HT1080 (cell line): ENCODE measurements around the gene ARAP2. TPM values are rescaled to one million over a fixed set of nuclear protein-coding genes. Genes with fewer than 3 reads are reported as not detected.

Experiments
- DNase-seq: peaks from one replicate; pipeline ENCODE4 v3.0.0-alpha.2; 2015; ENCODE audit warnings: low read depth
- total RNA-seq: library from RNA; depleted of rRNA; stranded (reverse); fragments of >200 nt; shearing (Covaris generic); gene quantifications from 2 replicates; pipeline ENCODE4 v1.2.3, GENCODE V29; 2014

The ARAP2 gene
- total RNA-seq, 1 experiment from 2014 or later, result 2.2 TPM

DNA sequence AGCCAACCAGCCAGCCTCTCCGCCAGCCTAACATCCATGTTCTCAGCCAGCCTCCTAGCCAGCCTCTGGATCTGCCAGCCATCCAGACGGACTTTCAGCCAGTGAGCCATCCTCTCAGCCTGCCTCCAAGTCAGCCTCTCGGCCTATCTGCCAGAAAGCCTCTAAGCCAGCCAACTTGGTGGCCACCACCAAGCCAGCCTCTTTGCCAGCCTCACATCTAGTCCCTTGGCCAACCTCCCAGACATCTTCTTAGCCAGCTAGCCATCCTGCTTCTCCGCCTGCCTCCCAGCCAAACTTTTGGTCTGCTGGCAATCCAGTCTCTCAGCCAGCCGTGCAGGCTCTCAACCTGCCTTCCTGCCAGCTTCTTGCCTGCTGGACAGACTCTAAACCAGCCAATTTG lies 16.4 kb upstream of the ARAP2 start:
- DNase-seq, result no peak

DNA sequence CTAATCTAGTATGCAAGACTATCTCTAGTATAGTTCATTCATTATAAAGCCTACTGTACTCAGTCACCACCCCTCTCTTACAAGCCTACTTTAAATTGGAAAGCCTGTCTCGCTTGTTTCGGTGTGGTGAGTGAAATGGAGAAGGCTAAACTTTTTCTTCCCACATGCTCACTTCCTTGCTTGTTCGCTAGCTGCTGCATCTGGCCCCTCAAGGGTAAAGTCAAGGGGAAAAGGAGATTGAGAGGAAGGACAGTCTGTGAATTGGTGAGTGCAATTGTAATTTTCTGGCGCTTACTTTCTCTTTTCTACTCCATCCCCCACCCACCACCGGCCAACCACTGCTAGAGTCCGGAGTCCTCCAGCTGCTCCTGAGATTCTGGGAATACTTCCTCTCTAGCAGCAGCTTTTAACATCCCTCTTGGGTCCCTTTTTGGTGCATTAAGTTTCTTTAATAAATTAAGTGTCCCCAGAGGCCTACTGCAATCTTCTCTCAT lies 12.1 kb upstream of the ARAP2 start:
- no peak for DNase-seq

DNA sequence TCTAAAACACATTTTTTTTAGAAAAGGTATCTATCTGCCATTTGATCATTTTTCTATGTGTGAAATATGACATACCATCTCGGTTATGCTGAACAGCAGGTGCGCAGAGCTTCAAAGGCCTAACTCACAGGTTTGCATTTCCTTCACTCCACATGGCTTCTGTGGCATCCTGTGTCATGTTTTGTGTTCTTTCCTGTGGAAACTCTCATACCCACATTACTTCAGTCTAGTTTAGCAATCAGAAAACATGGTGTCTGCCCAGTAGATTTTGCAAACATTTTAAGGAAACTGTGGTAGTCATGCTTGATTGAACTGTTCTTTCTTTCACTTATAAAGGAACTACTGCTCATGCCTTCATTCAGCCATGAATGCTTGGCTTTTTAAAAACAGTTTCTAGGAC lies 11.3 kb upstream of the ARAP2 start:
- no peak for DNase-seq

DNA sequence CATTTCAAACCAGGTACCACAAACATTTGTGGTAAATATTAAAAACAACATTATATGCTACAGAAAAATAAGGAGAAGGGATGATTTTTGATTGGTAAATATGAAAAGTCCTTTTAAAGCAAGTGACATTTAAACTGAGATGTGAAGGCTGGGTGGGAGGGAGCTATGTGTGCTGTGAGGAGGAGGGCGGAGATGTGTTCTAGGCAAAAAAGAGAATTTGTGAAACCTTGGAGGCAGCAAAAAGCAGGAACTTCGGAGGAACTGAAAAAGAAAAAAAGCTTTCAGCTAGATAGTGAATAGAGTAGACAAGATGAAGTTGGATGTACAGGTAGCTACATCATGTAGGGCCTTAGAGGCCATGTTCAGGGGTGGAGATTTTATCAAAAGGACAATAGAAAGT lies 10.1 kb upstream of the ARAP2 start:
- DNase-seq, result no peak

DNA sequence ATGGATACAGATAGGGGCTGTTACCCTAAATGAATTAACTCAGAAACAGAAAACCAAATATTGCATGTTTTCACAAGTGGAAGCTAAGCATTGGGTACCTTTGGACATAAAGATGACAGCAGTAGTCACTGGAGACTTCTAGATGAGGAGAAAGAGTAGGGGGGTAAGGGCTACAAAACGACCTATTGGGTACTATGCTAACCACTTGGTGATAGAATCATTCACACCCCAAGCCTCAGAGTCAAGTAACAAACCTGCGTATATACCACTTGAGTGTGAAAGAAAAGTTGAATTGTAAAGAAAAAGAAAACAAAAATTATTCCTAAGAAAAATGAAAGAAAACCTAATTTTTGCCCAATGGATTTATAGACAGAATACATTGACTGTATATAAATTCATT lies 7.7 kb upstream of the ARAP2 start:
- DNase-seq, result no peak

DNA sequence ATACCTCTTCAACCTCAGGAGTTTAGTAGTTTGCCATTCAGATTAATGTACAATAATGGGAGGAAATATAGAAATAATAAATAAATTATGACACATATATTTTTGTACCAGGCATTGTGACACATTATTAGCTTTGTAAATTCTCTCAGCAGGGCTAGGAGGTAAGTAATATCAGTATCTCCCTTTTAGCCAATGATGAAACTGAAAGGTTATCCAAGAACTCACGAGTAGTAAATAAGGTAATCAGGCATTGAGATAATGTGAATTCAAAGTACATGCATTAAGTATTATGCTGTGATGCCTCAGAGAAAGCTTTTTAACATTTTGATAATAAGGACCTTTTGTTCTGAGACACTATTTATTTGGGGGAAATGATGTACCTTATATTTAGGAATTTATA lies 5.3 kb upstream of the ARAP2 start:
- no peak for DNase-seq

DNA sequence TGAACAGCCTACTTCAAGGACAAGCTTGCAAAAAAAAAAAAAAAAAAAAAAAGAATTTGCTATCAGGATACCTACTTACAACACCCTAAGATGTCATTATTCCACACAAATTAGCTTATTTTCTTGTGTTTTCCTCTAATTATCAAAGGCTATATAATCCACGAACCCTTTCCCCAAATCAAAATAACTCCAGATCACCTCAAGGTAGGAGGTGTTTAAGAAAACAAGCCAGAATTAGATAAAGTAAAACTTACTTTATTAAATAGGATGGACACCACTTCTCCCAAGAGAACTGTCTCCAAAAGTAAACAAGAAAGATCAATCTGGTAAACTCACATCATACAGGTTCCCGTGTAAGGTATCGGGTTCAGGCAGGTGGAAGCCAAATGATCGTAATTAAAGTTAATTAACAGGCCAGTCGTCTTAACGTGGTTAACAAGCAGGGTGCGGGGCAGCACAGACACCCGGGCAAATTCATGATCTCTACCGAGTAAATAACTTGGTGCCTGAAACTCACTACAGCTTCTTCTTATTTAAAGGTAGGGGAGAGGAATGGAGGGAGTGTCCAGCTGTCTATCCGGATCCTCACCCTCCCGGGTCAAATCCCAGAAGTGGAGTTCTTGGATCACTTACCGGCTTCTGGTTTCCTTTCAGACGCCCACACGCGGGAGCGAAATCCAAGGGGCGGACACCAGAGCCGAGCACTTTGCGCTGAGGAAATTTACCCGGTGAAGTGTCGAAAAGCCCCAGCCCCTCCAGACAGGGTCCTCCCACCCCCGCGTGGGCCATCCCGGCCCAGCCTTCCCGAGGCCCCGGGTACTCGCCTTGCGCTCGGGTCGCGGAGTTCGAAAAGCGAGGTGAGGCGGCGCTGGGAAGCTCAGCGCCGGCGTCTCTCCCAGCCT lies 708 bp downstream of the ARAP2 start:
- peak; percentile 18 for DNase-seq

DNA sequence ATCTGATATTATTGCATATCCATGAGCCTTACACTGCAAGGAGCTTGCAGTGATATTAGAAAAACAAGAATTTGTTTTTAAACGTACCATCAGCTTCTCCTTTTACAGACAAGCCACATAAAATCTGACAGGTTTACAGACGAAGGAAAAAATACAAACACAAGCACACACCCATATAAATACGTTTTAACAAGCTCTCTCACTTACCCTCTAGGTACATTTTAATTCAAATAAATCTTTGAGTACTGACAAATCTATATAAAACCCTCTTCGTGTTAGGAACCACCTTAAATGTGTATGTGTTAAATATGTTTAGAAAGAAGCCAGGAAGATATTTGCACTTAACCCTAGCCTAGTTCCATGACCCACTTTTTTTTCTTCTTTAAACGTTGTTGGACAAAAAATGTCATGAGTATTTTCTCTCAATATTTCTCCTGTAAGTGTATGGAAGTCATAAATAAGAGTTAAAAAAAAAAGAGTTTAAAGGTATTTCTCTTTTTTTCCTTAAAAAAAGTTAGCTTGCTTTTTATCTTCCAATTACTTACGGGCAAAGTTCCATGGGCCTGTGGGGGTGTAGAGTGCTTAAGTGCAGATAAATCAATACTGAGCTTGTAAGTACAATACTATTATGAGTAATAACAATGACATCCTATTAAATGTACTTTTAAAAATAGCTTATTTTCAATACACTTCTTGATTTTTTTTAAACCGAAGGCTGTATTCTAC lies 1.5 kb downstream of the ARAP2 start:
- no peak for DNase-seq

DNA sequence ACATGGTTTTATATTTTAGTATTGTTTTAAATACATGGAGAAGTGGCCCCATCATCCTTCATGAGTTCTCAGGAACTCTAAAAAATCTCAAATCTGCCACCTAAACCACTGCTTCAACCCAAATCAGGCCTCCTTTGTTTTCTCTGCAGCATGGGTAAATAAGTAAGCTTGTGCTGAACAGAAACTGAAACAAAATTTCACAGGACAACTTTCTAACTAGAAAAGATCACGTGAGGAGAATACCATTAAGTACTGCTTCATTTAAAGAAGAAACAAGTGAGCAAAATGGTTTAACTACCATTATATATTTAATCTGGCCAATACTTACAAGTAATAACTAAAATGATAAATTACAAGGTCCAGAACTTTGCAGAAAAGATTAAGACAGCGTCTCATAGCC lies 2.5 kb downstream of the ARAP2 start:
- DNase-seq, result no peak

DNA sequence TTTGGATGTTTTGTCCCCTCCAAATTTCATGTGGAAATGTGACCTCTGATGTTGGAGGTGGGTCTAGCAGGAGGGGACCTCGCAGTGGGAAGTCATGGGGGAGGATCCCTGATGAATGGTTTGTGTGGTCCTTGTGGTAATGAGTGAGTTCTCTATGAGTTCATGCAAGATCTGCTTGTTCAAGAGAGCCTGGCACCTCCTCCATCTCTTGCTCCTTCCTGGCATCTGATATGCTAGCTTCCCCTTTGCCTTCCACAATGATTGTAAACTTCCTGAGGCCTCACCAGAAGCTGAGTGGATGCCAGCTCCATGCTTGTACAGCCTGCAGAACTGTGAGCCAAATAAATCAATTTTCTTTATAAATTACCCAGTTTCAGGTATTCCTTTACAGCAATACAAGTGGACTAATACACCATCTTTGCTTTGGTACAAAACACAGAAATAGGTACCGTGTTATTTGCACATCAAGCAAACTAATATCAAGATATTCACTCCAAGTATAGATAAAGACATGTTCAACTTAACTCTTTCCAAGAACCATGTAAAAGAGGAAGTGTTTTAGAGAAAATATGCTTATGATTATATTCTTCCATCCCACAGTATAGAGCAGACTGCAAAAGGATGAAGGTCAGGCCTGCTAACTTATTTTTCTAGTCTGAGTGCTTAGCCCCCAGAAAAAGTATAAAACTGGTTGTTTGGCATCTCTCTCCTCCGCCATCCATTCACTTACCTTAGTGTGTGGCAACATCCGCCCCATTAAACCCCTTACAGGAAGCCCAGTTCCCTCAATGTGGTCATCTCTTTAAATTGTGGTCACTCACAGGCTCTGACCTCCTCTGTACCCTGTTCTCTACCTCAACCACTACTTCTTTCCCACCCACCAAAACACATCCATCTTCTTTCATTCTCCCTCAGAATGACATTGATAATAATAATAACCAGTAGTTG lies 6.7 kb downstream of the ARAP2 start:
- DNase-seq, result no peak

DNA sequence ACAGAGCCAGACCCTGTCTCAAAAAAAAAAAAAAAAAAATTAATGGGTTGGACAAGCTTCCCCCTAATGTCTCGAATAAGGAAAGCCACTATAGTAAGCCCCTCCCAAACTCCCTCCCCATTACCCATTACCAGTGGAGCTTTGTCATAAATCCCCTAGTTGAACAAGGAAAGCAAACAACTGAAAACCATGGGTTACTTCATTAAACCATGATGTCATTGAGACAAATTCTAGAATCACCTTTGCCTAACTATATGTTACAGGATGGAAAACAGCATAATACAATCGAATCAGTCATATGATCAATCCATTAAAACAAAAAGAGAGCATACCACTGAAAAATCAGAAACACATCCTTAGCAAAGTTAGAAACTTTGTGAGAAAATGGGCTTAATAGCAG lies 8.2 kb downstream of the ARAP2 start:
- no peak for DNase-seq

DNA sequence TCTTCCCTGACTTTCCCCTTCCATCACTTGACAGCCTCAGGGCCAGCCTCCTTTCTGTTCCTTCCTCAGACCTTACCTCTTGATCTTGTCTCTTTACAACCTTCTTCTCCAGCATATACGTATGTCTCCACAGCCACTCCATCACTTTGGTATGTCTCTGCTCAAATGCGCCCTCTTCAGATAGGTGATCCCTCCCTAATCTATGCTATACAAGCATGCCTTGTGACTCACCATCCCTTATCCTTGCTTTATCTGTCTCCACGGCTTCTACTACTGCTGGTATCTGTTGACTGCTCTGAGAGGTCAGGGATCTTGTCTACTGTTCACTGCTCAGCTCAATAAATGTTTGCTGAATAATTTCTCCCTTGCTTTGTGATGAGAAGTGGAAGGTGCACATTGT lies 9.0 kb downstream of the ARAP2 start:
- peak; percentile 73 for DNase-seq

DNA sequence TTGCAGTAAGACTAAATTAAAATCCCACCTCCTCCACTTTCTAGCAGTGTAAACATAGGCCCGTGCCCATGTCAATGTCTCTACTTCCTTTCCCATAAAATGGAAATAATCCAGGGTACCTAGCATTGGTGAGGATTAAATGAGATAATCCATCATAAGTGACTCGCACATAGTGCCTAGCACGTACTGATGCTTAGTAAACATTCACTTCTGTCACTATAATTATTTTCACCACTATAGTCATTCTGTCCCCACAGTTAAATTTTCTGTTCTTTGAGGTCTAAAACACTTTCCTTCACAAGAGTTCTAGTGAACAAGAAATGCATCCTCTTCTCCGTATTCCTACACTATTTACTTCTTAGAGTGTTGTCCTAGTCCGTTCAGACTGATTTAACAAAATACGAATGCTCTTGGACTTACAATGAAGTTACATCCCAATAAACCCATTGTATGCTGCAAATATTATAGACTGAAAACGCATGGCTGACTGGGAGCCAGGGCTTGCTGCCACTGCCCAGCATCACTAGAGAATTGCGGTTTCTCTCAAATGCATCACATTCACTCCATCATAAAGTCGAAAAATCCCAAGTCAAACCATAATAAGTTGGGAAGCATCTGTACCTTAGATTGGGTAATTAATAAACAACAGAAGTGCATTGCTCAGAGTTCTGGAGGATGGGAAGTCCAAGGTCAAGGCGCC lies 10.6 kb downstream of the ARAP2 start:
- DNase-seq, result no peak

DNA sequence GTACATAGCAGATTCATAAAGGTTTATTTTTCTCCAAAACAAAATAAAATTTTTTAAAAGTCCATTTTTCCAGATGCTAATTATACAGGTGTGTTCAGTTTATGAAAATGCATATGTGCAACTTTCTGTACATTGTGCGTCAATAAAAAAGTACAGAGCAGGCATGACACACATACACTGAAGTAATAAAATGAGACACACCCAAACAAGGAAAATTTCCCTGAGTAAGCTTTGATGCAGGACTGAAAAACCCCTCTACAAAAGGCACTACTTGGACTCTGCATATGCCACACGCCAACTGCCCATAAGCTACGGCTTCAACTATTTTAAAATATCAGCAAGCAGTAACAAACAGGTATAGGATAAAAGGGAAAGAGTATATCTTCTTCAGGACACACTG lies 13.8 kb downstream of the ARAP2 start:
- no peak for DNase-seq

DNA sequence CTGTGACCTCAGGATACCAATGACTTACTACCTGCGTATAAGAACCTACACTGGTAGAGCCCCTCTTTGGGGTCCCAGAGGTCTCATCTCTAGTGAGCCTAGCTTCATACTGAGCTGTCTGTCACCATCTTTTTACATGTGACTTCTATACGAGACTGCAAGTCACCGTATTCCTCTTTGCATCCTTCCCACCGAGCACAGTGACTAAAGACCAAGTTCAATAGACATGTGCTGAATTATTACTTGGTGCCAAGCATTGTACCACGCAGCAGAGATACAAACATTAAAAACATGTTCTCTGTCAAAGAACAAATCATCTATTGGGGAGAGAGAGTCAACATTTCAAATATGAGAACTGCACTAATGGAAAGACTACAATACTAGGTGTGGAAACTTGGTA lies 16.4 kb downstream of the ARAP2 start:
- no peak for DNase-seq

DNA sequence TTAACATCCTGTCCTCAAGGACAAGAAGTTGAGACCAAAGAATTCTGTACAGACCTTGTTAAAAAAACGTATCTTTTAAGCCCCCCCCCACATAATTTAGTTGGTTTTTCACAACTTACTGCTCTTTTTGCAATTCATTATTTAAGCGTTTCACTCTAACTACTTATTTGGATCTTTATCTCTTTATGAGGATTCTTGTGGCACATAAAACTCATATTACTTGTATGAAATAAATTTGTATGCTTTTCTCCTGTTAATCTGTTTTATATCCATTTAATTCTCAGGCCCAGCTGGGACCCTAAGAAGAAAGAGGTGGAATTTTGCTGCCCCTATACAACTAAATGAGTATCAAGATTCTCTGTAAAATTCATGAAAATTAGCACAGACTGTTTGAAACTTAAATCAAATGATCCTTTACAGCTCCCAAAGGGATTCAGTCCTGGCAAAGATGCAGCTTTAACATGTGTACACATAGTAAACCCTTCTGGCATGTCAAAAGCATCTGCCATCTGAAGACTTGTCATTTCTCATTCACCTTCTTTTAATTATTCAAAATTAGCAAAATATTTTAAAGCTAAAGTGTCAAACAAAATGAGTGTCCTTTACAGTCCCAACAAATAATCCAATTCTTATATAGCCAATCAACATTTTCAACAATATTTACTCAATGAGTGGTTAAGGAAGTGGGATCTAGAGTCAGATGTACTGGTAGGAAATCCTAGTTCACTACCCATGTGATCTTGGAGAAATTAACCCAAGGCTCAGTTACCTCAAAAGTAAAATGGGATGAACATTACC lies 17.7 kb downstream of the ARAP2 start:
- DNase-seq, result no peak

DNA sequence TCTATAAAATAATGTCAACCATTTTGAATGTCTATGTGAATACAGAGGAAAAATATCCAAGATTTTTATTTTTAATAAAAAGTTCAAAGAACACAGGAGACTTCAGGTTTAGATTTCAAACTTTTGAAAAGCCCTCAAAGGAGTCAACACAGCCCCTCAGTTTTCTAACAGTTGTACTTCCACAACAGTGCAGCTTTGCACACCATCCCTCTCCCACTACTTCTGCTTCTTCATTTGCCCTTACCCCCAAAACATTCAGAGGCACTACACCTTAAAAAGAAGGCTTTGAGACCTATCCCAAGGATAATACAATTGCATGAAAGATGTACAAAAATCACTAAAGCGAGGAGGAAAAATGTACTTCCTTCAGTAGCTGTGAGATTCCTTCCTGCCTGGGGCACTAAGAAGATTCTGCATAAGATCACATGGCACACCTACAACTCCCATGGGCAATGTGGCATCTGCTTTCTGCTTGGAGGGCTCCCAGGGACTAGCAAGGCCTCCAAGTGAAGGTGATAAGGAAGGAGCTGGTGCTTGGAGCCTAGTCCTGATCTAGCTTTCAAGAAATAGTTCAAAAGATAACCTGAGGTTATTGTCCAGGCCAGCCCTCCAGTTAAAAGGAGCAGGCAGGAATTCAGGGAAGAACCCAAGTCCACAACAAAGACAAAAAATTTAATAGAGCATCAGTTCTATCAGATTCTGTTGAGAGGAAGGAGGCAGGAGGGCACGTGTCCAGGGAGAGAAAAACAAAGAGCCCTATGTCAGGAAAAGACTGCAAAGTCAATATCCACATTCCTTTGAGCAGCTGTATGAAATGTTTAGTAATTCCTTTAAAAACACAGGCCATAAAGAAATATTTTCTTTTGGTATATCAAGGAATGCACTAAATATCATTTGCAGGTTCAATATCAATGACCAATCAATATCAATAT lies 19.1 kb downstream of the ARAP2 start:
- peak; percentile 14 for DNase-seq

DNA sequence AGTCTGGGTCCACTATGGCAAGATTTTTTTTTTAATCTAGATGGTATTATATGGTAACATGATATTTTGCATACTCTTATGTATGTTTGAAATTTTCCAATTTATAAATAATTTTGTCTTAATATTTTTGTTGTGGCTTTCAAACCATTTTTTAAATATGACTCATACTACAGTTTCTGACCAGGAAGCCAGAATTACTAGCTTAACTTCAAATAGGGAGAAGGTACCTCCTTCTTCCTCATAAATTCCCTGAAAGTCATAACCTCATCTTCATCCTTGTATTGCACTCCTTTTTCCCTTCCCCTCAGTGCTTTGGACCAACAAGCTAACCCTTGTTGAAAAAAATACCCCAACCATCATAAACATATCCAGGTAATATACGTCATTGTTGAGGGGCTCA lies 21.6 kb downstream of the ARAP2 start:
- peak; percentile 15 for DNase-seq

DNA sequence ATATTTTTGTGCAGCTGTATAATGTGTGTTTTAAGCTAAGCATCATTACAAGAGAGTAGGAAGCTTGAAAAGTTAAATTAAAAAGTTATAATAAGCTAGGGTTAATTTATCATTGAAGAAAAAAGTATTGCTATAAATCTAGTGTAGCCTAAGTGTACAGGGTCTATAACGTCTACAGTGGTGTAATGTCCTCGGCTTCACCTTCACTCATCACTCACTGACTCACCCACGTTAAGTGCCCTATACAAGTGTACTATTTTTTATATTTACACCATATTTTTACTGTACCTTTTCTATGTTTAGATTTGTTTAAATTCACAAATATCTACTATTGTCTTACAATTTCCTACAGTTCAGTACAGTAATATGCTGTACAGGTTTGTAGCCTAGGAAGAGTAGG lies 23.5 kb downstream of the ARAP2 start:
- DNase-seq, result no peak
